GM12864 (cell line): ENCODE data around the gene MANBA.
"Not testable (repeated sequence)": the region's sequence is repeated elsewhere in the genome, so short reads cannot be mapped to it uniquely, and the experiment has no call there.

Source experiments
- DNase-seq: peaks from one replicate; pipeline ENCODE4 v3.0.0-alpha.2; 2011; ENCODE audit warnings: low read depth
- H3K4me3 ChIP-seq: 2 replicates; pipeline ENCODE4 v1.5.1; 2011; ENCODE audit warnings: mild to moderate bottlenecking, low read depth, low read length, control low read depth
- CTCF ChIP-seq: IDR thresholded peaks from 2 replicates; pipeline ENCODE4 v1.5.1; 2011; ENCODE audit warnings: low read depth, mild to moderate bottlenecking, moderate library complexity, low read length, control low read depth, inconsistent platforms; ENCODE audit errors: missing control alignments

The MANBA gene

DNA sequence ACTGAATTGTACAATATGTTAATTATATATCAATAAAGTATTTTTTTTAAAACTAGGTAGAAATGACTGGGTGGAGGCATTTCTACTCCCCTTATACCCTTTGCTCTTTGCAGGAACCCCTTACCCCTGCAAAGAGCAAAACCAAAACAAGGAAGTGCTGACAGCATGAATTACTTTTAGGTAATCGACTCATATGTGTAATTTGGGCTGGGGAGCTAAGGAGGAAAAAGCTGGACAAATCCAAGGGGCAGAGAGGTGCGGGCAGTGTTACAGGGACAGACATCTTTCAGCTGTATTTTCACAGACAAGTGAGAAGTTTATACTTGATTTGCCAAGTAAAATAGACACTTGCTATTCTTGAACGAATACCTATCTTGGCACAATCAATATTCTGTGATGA lies 35.5 kb downstream of the MANBA start:
- no peak for TF ChIP-seq CTCF
- no peak for DNase-seq
- H3K4me3 ChIP-seq, result no peak overlapping the region

- DNase-seq, result no peak
- TF ChIP-seq CTCF, result no peak
- H3K4me3 ChIP-seq, result no peak overlapping the region
These were observed 37.3 kb downstream of the MANBA start for GRCh38 chr4:102723511-102723910.

DNA sequence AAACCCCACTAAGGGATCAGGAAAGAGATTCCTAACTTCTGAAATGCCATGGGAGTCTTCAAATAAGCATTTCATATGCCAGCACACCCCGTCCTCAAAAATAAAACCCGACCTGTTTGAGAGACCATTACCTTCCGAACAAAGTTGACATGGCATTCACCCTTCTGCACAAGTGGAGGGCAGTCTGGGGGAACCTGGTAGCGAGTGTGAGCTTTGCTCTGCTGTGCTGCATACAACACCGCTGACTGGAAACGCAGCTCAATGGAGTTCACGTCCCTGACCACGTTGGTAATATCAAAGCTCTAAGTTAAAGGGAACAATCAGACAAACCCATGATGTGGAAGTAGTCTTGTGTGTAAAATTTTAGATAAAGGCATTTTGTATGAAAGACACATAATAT lies 38.0 kb downstream of the MANBA start:
- DNase-seq, result no peak
- no peak for TF ChIP-seq CTCF
- H3K4me3 ChIP-seq, result no peak overlapping the region

DNA sequence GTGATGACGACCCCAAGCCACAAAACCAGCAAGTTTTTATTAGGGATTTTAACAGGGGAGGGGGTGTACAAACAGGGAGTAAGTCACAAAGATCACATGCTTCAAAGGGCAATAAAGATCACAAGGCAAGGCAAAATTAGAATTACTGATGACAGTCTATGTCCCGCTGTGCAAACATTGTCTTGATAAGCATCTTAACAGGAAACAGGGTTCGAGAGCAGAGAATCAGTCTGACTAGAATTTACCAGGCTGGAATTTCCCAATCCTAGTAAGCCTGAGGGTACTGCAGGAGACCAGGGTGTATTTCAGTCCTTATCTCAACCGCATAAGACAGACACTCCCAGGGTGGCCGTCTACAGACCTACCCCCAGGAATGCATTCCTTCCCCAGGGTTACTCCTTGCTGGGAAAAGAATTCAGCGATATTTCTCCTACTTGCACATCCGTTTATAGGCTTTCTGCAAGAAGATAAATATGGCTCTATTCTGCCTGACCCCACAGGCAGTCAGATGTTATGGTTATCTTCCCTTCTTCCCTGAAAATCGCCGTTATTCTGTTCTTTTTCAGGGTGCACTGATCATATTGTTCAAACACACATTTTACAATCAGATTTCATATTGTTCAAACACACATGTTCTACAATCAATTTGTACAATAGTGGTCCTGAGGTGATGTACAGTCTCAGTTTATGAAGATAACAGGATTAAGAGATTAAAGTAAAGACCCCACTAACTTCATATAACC lies 41.8 kb downstream of the MANBA start:
- not testable (repeated sequence) for H3K4me3 ChIP-seq, DNase-seq

- no peak for TF ChIP-seq CTCF
- no peak for DNase-seq
- no peak overlapping the region for H3K4me3 ChIP-seq
These were observed 43.2 kb downstream of the MANBA start for GRCh38 chr4:102717448-102718092.

GRCh38 chr4:102715057-102715456 lies 45.7 kb downstream of the MANBA start:
- no peak for DNase-seq
- H3K4me3 ChIP-seq, result no peak overlapping the region

DNA sequence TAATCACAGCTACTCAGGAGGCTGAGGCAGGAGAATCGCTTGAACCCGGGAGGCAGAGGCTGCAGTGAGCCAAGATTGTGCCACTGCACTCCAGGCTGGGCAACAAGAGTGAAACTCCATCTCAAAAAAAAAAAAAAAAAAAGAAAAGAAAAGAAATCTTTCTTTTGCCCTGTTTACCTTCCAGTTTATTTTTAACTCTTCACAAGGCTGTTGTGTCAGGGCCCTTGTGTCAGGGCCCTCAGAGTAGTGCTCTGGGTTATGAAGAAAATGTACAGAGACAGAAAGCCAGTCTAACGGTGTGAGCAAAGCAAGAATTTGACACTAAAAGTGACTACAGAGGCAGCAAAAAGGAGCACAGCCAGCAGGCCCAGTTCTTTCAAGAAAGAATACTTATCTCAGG lies 47.0 kb downstream of the MANBA start:
- not testable (repeated sequence) for DNase-seq, H3K4me3 ChIP-seq

More at GRCh38 chr4:102715057-102715456, 45.7 kb downstream of the MANBA start:
- no peak for TF ChIP-seq CTCF

DNA sequence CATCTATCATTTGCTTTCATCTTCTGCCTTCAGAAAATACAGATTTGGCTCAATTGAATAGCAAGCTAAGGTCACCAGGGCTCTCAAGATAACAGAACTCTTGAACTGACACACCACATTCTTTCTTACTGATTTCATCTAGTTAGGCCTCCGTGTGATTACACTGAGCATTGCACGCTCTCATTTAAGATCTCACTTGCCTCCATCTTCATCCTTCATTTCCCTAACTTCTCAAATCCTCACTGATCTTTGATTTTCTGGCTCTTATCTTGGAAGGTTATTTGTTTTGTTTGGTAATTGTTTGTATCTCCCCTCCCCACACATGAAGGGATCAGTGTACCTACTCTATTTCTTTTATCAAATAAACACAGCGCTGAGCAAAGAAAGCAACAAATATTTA lies 47.7 kb downstream of the MANBA start:
- no peak for DNase-seq
- no peak overlapping the region for H3K4me3 ChIP-seq
- no peak for TF ChIP-seq CTCF
